SK-N-SH (cell line): ENCODE data around the gene TUT4. TPM values are rescaled to one million over a fixed set of nuclear protein-coding genes. Genes with fewer than 3 reads are reported as not detected.

ENCODE experiments used
- CTCF ChIA-PET: fragments of 300-600, 350-600 bp; formaldehyde crosslinking; extraction: SDS; loops from one replicate; lab custom pipeline; 2021; lab: Yijun Ruan, JAX
- POLR2A ChIA-PET: fragments of 350-600 bp; sonication (Branson Sonifier 250); formaldehyde crosslinking; extraction: SDS; loops from one replicate; lab custom pipeline; 2020; ENCODE audit warnings: antibody characterized with exemption, inconsistent platforms; lab: Yijun Ruan, JAX
- DNase-seq: peaks from one replicate; pipeline ENCODE4 v3.0.0; 2012
- H2AFZ ChIP-seq: fragments of 200-600 bp; sonication (generic); 2 replicates; pipeline ENCODE4 v1.8.1; 2016; ENCODE audit warnings: antibody characterized with exemption, mild to moderate bottlenecking, low read depth
- H3F3A ChIP-seq: fragments of 200-600 bp; sonication (generic); replicated peaks from 2 replicates; pipeline ENCODE3; 2016; ENCODE audit warnings: antibody characterized with exemption, mild to moderate bottlenecking; ENCODE audit not compliant: insufficient read depth
- H3K27ac ChIP-seq, 2 experiments: fragments of 200-500 bp in 1 of 2; fragments of 200-600 bp in 1 of 2; sonication (Bioruptor generic) in 1 of 2; sonication (generic), shearing (Covaris generic) in 1 of 2; 2 replicates each; pipeline versions ENCODE4 v1.5.1 to v1.6.1; 2014 to 2016; ENCODE audit warnings: low read depth in 2 of 2, inconsistent platforms in 1 of 2, low read length in 1 of 2, mild to moderate bottlenecking in 1 of 2, mixed read lengths in 1 of 2
- H3K27me3 ChIP-seq: fragments of 200-600 bp; sonication (generic), shearing (Covaris generic); 2 replicates; pipeline ENCODE4 v1.6.1; 2016; ENCODE audit warnings: mixed run types; ENCODE audit not compliant: insufficient read depth
- H3K36me3 ChIP-seq, 2 experiments: fragments of 200-500 bp in 1 of 2; fragments of 200-600 bp in 1 of 2; sonication (Bioruptor generic) in 1 of 2; sonication (generic) in 1 of 2; replicated peaks in 1 of 2; 2 replicates each; pipeline versions ENCODE3 to v1.5.1; 2014 to 2016; ENCODE audit warnings: low read length in 1 of 2, mild to moderate bottlenecking in 1 of 2; ENCODE audit not compliant: insufficient read depth in 2 of 2, control insufficient read depth in 1 of 2
- H3K4me1 ChIP-seq, 2 experiments: fragments of 200-500 bp in 1 of 2; fragments of 200-600 bp in 1 of 2; sonication (Bioruptor generic) in 1 of 2; sonication (generic), shearing (Covaris generic) in 1 of 2; 2 replicates each; pipeline versions ENCODE4 v1.5.1 to v1.6.1; 2014 to 2016; ENCODE audit warnings: low read depth in 1 of 2, low read length in 1 of 2, mixed run types in 1 of 2; ENCODE audit not compliant: insufficient read depth in 2 of 2, control insufficient read depth in 1 of 2
- H3K4me2 ChIP-seq: fragments of 200-600 bp; sonication (generic), shearing (Covaris generic); 2 replicates; pipeline ENCODE4 v1.6.1; 2017; ENCODE audit warnings: mixed run types
- H3K4me3 ChIP-seq, 2 experiments: fragments of 200-500 bp in 1 of 2; fragments of 200-600 bp in 1 of 2; sonication (Bioruptor generic) in 1 of 2; sonication (generic), shearing (Covaris generic) in 1 of 2; 2 replicates each; pipeline versions ENCODE4 v1.5.1 to v1.8.1; 2014 to 2016; ENCODE audit warnings: low read depth in 2 of 2, inconsistent platforms in 1 of 2, low read length in 1 of 2, mild to moderate bottlenecking in 1 of 2, mixed read lengths in 1 of 2, moderate library complexity in 1 of 2
- H3K79me2 ChIP-seq: fragments of 200-600 bp; sonication (generic); 2 replicates; pipeline ENCODE4 v1.8.1; 2017; ENCODE audit warnings: mild to moderate bottlenecking; ENCODE audit not compliant: insufficient read depth
- H3K9ac ChIP-seq: fragments of 200-600 bp; sonication (generic); 2 replicates; pipeline ENCODE4 v1.6.1; 2017; ENCODE audit warnings: mixed run types
- H3K9me2 ChIP-seq: fragments of 200-600 bp; sonication (generic); 2 replicates; pipeline ENCODE4 v1.6.1; 2017; ENCODE audit warnings: mixed run types
- H3K9me3 ChIP-seq: fragments of 200-600 bp; sonication (generic); 2 replicates; pipeline ENCODE4 v1.6.1; 2017; ENCODE audit warnings: mixed run types, mild to moderate bottlenecking, moderate library complexity
- H4K20me1 ChIP-seq: fragments of 200-600 bp; sonication (generic); 2 replicates; pipeline ENCODE4 v1.6.1; 2017; ENCODE audit warnings: mild to moderate bottlenecking, mixed run types; ENCODE audit not compliant: insufficient read depth
- CTCF ChIP-seq: fragments of 200-600 bp; sonication (generic); IDR thresholded peaks from 2 replicates; pipeline ENCODE4 v1.6.1; 2017; ENCODE audit warnings: antibody characterized with exemption, mild to moderate bottlenecking, moderate library complexity
- EZH2phosphoT487 ChIP-seq: fragments of 200-600 bp; sonication (generic); IDR thresholded peaks from 2 replicates; pipeline ENCODE4 v1.6.1; 2017; ENCODE audit warnings: low read depth, mixed run types, mild to moderate bottlenecking, antibody characterized with exemption, moderate library complexity, borderline replicate concordance
- FOXJ3 ChIP-seq: sonication (generic); formaldehyde crosslinking; IDR thresholded peaks from 2 replicates; pipeline ENCODE4 v1.5.1; 2020; ENCODE audit warnings: mild to moderate bottlenecking, missing genetic modification reagents
- FOXM1 ChIP-seq: IDR thresholded peaks from 2 replicates; pipeline ENCODE4 v1.4.0; 2012; ENCODE audit warnings: low read depth, mild to moderate bottlenecking
- IRF3 ChIP-seq: fragments of 150-350 bp; IDR thresholded peaks from 2 replicates; pipeline ENCODE4 v1.6.1; 2016; ENCODE audit warnings: mild to moderate bottlenecking, low read depth, low read length
- JUND ChIP-seq: IDR thresholded peaks from 2 replicates; pipeline ENCODE4 v1.4.0; 2012
- MEF2A ChIP-seq: IDR thresholded peaks from 2 replicates; pipeline ENCODE4 v1.4.0; 2012; ENCODE audit warnings: low read depth, borderline replicate concordance
- MXI1 ChIP-seq: IDR thresholded peaks from 2 replicates; pipeline ENCODE4 v1.6.1; 2012; ENCODE audit warnings: mild to moderate bottlenecking, low read depth, low read length, improper control_type of control experiment
- PBX3 ChIP-seq: IDR thresholded peaks from 2 replicates; pipeline ENCODE4; 2012
- RAD21 ChIP-seq: IDR thresholded peaks from 2 replicates; pipeline ENCODE4 v1.6.1; 2012; ENCODE audit warnings: mild to moderate bottlenecking, low read length
- RCOR1 ChIP-seq: fragments of 150-350 bp; IDR thresholded peaks from 2 replicates; pipeline ENCODE4 v1.6.1; 2017; ENCODE audit warnings: antibody characterized with exemption, low read length
- REST ChIP-seq: IDR thresholded peaks from 2 replicates; pipeline ENCODE4 v1.6.1; 2012; ENCODE audit warnings: mild to moderate bottlenecking, low read depth, low read length, moderate library complexity
- RXRA ChIP-seq: IDR thresholded peaks from 2 replicates; pipeline ENCODE4 v1.4.0; 2012; ENCODE audit warnings: low read depth, mild to moderate bottlenecking, borderline replicate concordance
- SIN3A ChIP-seq: IDR thresholded peaks from 2 replicates; pipeline ENCODE4 v1.6.1; 2012; ENCODE audit warnings: low read depth, mild to moderate bottlenecking, low read length, moderate library complexity, borderline replicate concordance
- SMC3 ChIP-seq: IDR thresholded peaks from 2 replicates; pipeline ENCODE4 v1.6.1; 2012; ENCODE audit warnings: low read depth, low read length, improper control_type of control experiment
- TAF1 ChIP-seq: IDR thresholded peaks from 2 replicates; pipeline ENCODE4 v1.6.1; 2012; ENCODE audit warnings: low read depth, mild to moderate bottlenecking, low read length, moderate library complexity, borderline replicate concordance
- YY1 ChIP-seq: IDR thresholded peaks from 2 replicates; pipeline ENCODE4 v1.4.0; 2012; ENCODE audit warnings: low read depth, mild to moderate bottlenecking
- ZBTB33 ChIP-seq: IDR thresholded peaks from 2 replicates; pipeline ENCODE4 v1.4.0; 2012; ENCODE audit warnings: low read depth, borderline replicate concordance
- WGBS: methylation state at CpG from one replicate; pipeline ENCODE4 v1.1.6; 2017; ENCODE audit warnings: low lambda C conversion rate; 5-methylcytosine and 5-hydroxymethylcytosine counted together
- polyA plus RNA-seq, 3 experiments: library from polyadenylated mRNA; depleted of rRNA; stranded (reverse); fragments of >200 nt; gene quantifications; 2 replicates each; pipeline ENCODE4 v1.2.3, GENCODE V29; 2012

The TUT4 gene
- polyA plus RNA-seq, 1 of the 3 experiments (the other 2 are of a cell fraction), result 28.3 TPM

GRCh38 chr1:52511851-52512615 is 40.9 kb downstream of the TUT4 start (continued):
- TF ChIP-seq TAF1 (no peak), MEF2A (no peak), SMC3 (no peak), ZBTB33 (no peak), CTCF (no peak)

GRCh38 chr1:52511439-52511838 is 41.5 kb downstream of the TUT4 start:
- ChIA-PET CTCF (no interaction called here), POLR2A (no interaction called here)
- no peak overlapping the region for H3K4me3 ChIP-seq
- DNase-seq, result no peak
- H3K79me2 ChIP-seq, result 0 out of 2 replicates have a peak, but pooled peaks cover 7% of the 10 kb centered on the region
- H3F3A ChIP-seq, result no peaks in the 10 kb centered on the region
- H3K36me3 ChIP-seq, result peaks cover 31 to 45% of the 10 kb centered on the region in 2 experiments
- H3K27ac ChIP-seq, result no peak overlapping the region
- H3K4me2 ChIP-seq, result no peak overlapping the region
- no peaks in the 10 kb centered on the region for H3K9me3 ChIP-seq
- H4K20me1 ChIP-seq, result no peaks in the 10 kb centered on the region
- H2AFZ ChIP-seq, result no peak overlapping the region
- H3K9ac ChIP-seq, result no peak overlapping the region
- H3K27me3 ChIP-seq, result no peaks in the 10 kb centered on the region
- no peaks in the 10 kb centered on the region for H3K9me2 ChIP-seq
- H3K4me1 ChIP-seq, result no peaks in the 10 kb centered on the region
- 81% methylated on average over 2 of the region's 2 CpGs for WGBS
- TF ChIP-seq FOXJ3 (CRISPR knock-in tag) (no peak), RAD21 (no peak), RCOR1 (no peak), FOXM1 (no peak), SIN3A (no peak), RXRA (no peak), REST (no peak), PBX3 (no peak), JUND (no peak), ZBTB33 (no peak), MXI1 (no peak), YY1 (no peak), TAF1 (no peak), IRF3 (no peak), EZH2phosphoT487 (no peak)
